Kidney (tissue), 14 donors: ENCODE measurements around the gene STRN3. TPM values are rescaled to one million over a fixed set of nuclear protein-coding genes. Genes with fewer than 3 reads are reported as not detected.

Source experiments
- DNase-seq, 5 donors: peaks; one replicate each; pipeline ENCODE4 v3.0.0-alpha.2; 2013 to 2020
- FAIRE-seq: peaks from 2 replicates; lab custom pipeline; 2012; peaks lifted over from hg19 to GRCh38; lab: Jason Lieb, UNC
- H3K27ac ChIP-seq, 2 donors: one replicate each; pipeline ENCODE4 v1.7.0; 2013; ENCODE audit warnings: low read depth in 2 of 2, low read length in 2 of 2, inconsistent platforms in 1 of 2
- H3K27me3 ChIP-seq: one replicate; pipeline ENCODE4 v1.7.1; 2013; ENCODE audit warnings: low read length, inconsistent platforms; ENCODE audit not compliant: control insufficient read depth, insufficient read depth
- H3K36me3 ChIP-seq, 3 donors: one replicate each; pipeline versions ENCODE4 v1.7.0 to v1.7.1; 2013; ENCODE audit warnings: low read length in 3 of 3, control low read depth in 1 of 3, inconsistent platforms in 1 of 3; ENCODE audit not compliant: insufficient read depth in 3 of 3, control insufficient read depth in 2 of 3
- H3K4me1 ChIP-seq, 3 donors: one replicate each; pipeline versions ENCODE4 v1.7.0 to v1.7.1; 2013; ENCODE audit warnings: low read length in 3 of 3, inconsistent platforms in 1 of 3, low read depth in 1 of 3; ENCODE audit not compliant: control insufficient read depth in 2 of 3, insufficient read depth in 2 of 3
- H3K4me3 ChIP-seq, 3 donors: one replicate each; pipeline versions ENCODE4 v1.7.0 to v1.8.1; 2013; ENCODE audit warnings: low read length in 3 of 3, control low read depth in 1 of 3, inconsistent platforms in 1 of 3
- H3K9ac ChIP-seq, 3 donors: one replicate each; pipeline versions ENCODE4 v1.7.0 to v1.7.1; 2013; ENCODE audit warnings: low read length in 3 of 3, control low read depth in 1 of 3, inconsistent platforms in 1 of 3
- H3K9me3 ChIP-seq, 3 donors: one replicate each; pipeline versions ENCODE4 v1.7.0 to v1.7.1; 2013; ENCODE audit warnings: low read length in 3 of 3, control low read depth in 1 of 3, inconsistent platforms in 1 of 3; ENCODE audit not compliant: control insufficient read depth in 2 of 3, insufficient read depth in 1 of 3
- CTCF ChIP-seq: IDR thresholded peaks from 3 replicates; pipeline ENCODE4 v1.5.1; 2012; ENCODE audit warnings: mild to moderate bottlenecking, moderate library complexity, borderline replicate concordance; ENCODE audit not compliant: insufficient read depth; ENCODE audit errors: extremely low read depth
- intact Hi-C: fragments of 100-400 bp; cut with DNase I; formaldehyde crosslinking; loops from one replicate; pipeline ENCODE4 v1.11.1; 2022
- polyA plus RNA-seq: library from polyadenylated mRNA; stranded (reverse); fragments of 350-450 nt; fragmentation: Illumina TruSeq; extraction: RNeasy Lipid Tissue Mini Kit (QIAGEN cat#74804); gene quantifications from one replicate; pipeline ENCODE4 v1.2.3, GENCODE V29; 2014; ENCODE audit warnings: low read depth, low replicate concordance; ENCODE audit not compliant: insufficient read depth
- total RNA-seq: library from RNA; stranded (reverse); fragmentation: NEBNext Ultra II Directional; extraction: Animal tissue kit (Norgen Biotek cat#: 25700); gene quantifications from one replicate; pipeline ENCODE4 v1.2.1, GENCODE V29; 2021
- donor health status: control.
- donor health status: control.
- donor health status: control.
- donor health status: control.
- donor health status: control.
- donor health status: DM: yes; HTN: yes; CAD: no.
- donor health status: Normal renal cell carcinoma (clear cell type).

The STRN3 gene
- total and polyA plus RNA-seq, 2 donors from 2014 or later = 10.6 to 52.9 TPM

- no peak overlapping the region for H3K27ac ChIP-seq
- DNase-seq = no peak
- no peaks in the 10 kb centered on the region for H3K27me3 ChIP-seq
- no peaks in the 10 kb centered on the region for H3K36me3 ChIP-seq
- intact Hi-C loops = no loop called here
- H3K9me3 ChIP-seq = no peaks in the 10 kb centered on the region
- no peak for TF ChIP-seq CTCF
- FAIRE-seq = no peak
- no peak overlapping the region for H3K9ac ChIP-seq
- H3K4me3 ChIP-seq = no peak overlapping the region
- H3K4me1 ChIP-seq = peaks cover 0 to 6% (median 3%) of the 10 kb centered on the region in 3 donors
Observed at GRCh38 chr14:31021576-31021949, 4.6 kb downstream of the STRN3 start.

DNA sequence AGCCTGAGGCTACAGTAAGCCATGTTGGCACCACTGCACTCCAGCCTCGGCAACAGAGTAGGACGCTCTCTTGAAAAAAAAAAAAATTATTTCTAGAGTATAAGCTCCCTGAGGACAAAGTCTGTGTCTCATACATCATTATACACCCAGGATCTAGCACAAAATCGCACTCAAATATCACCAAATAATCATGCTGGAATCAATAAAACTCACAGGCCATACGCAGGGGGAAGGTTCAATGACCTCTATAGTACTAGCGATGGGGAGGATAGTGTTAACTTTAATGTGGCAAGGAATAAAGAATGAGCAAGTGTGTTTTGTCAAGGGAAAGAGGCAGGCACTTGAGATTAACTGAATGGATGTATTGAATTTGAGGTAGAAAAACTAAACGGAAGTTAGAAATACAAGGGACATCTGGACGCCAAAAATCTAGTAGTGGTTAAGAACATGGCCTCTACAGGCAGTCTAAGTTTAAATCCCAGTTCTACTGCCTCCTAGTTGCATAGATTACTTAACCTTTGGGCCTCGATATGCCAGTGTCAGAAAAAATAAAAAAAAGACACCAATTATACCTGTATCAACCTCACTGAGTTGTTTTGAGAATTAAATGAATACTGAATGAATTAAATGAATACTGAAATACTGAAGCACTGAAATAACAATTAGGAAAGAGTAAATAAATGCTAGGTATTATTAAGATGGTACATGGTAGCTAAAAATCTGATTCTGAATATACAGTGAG, 5.2 kb downstream of the STRN3 start:
- no peak overlapping the region for H3K9ac ChIP-seq
- intact Hi-C loops = no loop called here
- H3K4me3 ChIP-seq = no peak overlapping the region
- no peaks in the 10 kb centered on the region for H3K9me3 ChIP-seq
- DNase-seq (no peak), FAIRE-seq (no peak)
- no peaks in the 10 kb centered on the region for H3K27me3 ChIP-seq
- TF ChIP-seq CTCF = no peak
- H3K27ac ChIP-seq = no peak overlapping the region
- H3K36me3 ChIP-seq = no peaks in the 10 kb centered on the region
- peaks cover 0 to 6% (median 3%) of the 10 kb centered on the region in 3 donors for H3K4me1 ChIP-seq

- Histone ChIP-seq H3K36me3 (no peaks in the 10 kb centered on the region), H3K9ac (no peak overlapping the region), H3K27ac (no peak overlapping the region), H3K27me3 (no peaks in the 10 kb centered on the region), H3K4me3 (no peak overlapping the region), H3K4me1 (no peaks in the 10 kb centered on the region), H3K9me3 (no peaks in the 10 kb centered on the region)
- intact Hi-C loops = no loop called here
- FAIRE-seq = no peak
- no peak for DNase-seq
- no peak for TF ChIP-seq CTCF
Observed at GRCh38 chr14:31018057-31018645, 8.0 kb downstream of the STRN3 start.
